ENCODE results near the gene ASB10.

GRCh38 chr7:151126491-151127137 is 60.4 kb downstream of the ASB10 start:
- TF ChIP-seq ZNF143 (CRISPR knock-in tag; IDR thresholded peaks at IDR 0.05), result no peak
- no peak for TF ChIP-seq ATAD3A (CRISPR knock-in tag; IDR thresholded peaks at IDR 0.05)
- TF ChIP-seq HOXA7 (CRISPR knock-in tag; IDR thresholded peaks at IDR 0.05), result no peak
- TF ChIP-seq CTCF (CRISPR knock-in tag; IDR thresholded peaks at IDR 0.05), result no peak
- no peak for TF ChIP-seq AFF4 (CRISPR knock-in tag; IDR thresholded peaks at IDR 0.05)
- TF ChIP-seq HMG20A (CRISPR knock-in tag; IDR thresholded peaks at IDR 0.05; ENCODE audit: borderline replicate concordance), result no peak
- no peak for TF ChIP-seq JUND (CRISPR knock-in tag; IDR thresholded peaks at IDR 0.05)
- TF ChIP-seq CEBPB (IDR thresholded peaks at IDR 0.05; ENCODE audit: borderline replicate concordance, low read depth, low read length), result no peak
- TF ChIP-seq HDAC1 (CRISPR knock-in tag; IDR thresholded peaks at IDR 0.05), result no peak
- no peak for TF ChIP-seq RXRB (CRISPR knock-in tag; IDR thresholded peaks at IDR 0.05; ENCODE audit: borderline replicate concordance)
- TF ChIP-seq BHLHE40 (IDR thresholded peaks at IDR 0.05; ENCODE audit: low read length), result no peak
- TF ChIP-seq GABPA (IDR thresholded peaks at IDR 0.05; ENCODE audit: low read depth, low read length), result no peak
- no peak for TF ChIP-seq GABPA (CRISPR knock-in tag; IDR thresholded peaks at IDR 0.05; ENCODE audit: low read depth)
- no peak for TF ChIP-seq SRSF9 (IDR thresholded peaks at IDR 0.05; ENCODE audit: borderline replicate concordance, insufficient read depth, low read depth, low read length, poor library complexity, severe bottlenecking)
- TF ChIP-seq, protein P1, sequence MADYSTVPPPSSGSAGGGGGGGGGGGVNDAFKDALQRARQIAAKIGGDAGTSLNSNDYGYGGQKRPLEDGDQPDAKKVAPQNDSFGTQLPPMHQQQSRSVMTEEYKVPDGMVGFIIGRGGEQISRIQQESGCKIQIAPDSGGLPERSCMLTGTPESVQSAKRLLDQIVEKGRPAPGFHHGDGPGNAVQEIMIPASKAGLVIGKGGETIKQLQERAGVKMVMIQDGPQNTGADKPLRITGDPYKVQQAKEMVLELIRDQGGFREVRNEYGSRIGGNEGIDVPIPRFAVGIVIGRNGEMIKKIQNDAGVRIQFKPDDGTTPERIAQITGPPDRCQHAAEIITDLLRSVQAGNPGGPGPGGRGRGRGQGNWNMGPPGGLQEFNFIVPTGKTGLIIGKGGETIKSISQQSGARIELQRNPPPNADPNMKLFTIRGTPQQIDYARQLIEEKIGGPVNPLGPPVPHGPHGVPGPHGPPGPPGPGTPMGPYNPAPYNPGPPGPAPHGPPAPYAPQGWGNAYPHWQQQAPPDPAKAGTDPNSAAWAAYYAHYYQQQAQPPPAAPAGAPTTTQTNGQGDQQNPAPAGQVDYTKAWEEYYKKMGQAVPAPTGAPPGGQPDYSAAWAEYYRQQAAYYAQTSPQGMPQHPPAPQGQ (CRISPR knock-in tag; IDR thresholded peaks at IDR 0.05; ENCODE audit: borderline replicate concordance), result no peak
